Rectal smooth muscle tissue (tissue), 1 donor: ENCODE data around the gene MYL5.
"Not testable (repeated sequence)": the region's sequence is repeated elsewhere in the genome, so short reads cannot be mapped to it uniquely, and the experiment has no call there.

Experiments
- H3K27ac ChIP-seq: one replicate; pipeline ENCODE4 v1.7.0; 2013; ENCODE audit warnings: low read depth, low read length, inconsistent platforms
- H3K27me3 ChIP-seq: one replicate; pipeline ENCODE4 v1.7.0; 2013; ENCODE audit warnings: low read length; ENCODE audit not compliant: control insufficient read depth, insufficient read depth
- H3K36me3 ChIP-seq: one replicate; pipeline ENCODE4 v1.7.0; 2013; ENCODE audit warnings: low read length; ENCODE audit not compliant: control insufficient read depth, insufficient read depth
- H3K4me1 ChIP-seq: one replicate; pipeline ENCODE4 v1.7.0; 2013; ENCODE audit warnings: low read length; ENCODE audit not compliant: control insufficient read depth, insufficient read depth
- H3K4me3 ChIP-seq: one replicate; pipeline ENCODE4 v1.7.0; 2013; ENCODE audit warnings: low read length
- H3K9ac ChIP-seq: one replicate; pipeline ENCODE4 v1.7.0; 2013; ENCODE audit warnings: low read length

MYL5 gene

DNA sequence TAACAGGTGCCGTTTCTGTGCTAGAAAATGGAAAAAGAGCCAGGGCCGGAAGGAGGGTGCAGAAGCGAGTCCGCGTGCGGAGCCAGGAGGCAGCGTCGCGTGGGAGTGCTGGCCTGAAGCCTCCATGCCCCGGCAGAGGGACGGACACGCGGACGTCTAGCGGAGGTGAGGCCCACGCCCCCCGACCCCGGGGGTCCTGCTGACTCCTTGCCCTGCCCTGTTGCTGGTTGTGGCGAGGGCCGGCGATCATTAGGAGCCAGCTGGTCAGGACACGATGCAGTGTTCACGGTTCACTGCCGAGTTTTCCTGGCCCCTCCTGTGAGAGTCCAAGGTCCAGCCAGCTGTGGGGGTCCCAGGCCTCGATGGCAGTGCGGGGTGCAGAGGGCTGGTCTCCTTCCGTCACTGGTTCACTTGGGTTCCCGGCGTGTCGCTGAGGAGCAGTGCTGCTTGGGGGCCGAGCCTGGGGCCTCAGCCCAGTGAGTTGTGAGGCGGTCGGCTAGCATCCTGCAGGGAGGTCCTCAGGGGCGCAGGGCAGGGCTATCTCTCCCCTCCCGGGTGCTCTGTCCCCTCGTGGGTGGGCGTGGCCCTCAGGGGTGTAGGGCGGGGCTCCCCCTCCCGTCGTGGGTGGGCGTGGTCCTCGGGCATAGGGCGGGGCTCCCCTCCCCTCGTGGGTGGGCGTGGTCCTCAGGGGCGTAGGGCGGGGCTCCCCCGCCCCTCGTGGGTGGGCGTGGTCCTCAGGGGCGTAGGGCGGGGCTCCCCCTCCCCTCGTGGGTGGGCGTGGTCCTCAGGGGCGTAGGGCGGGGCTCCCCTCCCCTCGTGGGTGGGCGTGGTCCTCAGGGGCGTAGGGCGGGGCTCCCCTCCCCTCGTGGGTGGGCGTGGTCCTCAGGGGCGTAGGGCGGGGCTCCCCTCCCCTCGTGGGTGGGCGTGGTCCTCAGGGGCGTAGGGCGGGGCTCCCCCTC, 56.9 kb downstream of the MYL5 start:
- not testable (repeated sequence) for H3K4me3 ChIP-seq, H3K27ac ChIP-seq, H3K4me1 ChIP-seq, H3K9ac ChIP-seq, H3K27me3 ChIP-seq
- peaks cover 17% of the 10 kb centered on the region for H3K36me3 ChIP-seq
